NCI-H1417 treated with DMSO at 0.1 percent for 48 hours (cell line): ENCODE results near the gene KLHL42.
A peak's percentile ranks its signal among the peaks of the same experiment; 100 is the strongest.
"Not testable (repeated sequence)": the region's sequence is repeated elsewhere in the genome, so short reads cannot be mapped to it uniquely, and the experiment has no call there.

Experiments used
- DNase-seq: peaks from one replicate; lab custom pipeline; 2025; lab: John Stamatoyannopoulos, UW

Gene KLHL42

GRCh38 chr12:27779920-27780611, at the start of gene KLHL42, which contains the start of gene MANSC4:
Gene KLHL42, plus strand, starts transcription at chr12:27780233. Its CDS starts 98 bp downstream, at chr12:27780331.
Gene MANSC4, minus strand, starts transcription at chr12:27780236. Its CDS starts 8,960 bp downstream, at chr12:27771276.
- DNase-seq: peak; percentile 45

GRCh38 chr12:27732281-27732680, 47.8 kb upstream of the KLHL42 start:
- no peak for DNase-seq

GRCh38 chr12:27733052-27733656, 46.9 kb upstream of the KLHL42 start:
- no peak for DNase-seq

DNA sequence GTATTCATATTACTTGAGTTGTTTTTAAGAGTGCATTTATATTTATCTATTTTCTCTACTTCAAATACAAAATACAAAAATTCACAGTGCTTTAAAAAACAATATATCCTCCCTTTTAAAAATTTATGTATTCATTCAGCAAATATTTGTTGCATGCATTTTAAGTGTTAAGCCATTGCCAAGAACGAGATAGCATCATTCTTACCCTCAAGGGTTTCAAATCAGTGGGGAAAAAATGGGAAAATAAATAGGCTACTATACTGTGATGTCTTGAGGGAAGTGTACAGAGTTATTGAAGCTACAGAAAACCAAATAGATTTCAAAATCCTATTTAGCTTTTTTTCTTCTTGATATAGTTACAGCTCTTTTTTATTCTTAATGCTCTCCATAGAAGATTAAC, 46.2 kb upstream of the KLHL42 start:
- no peak for DNase-seq

GRCh38 chr12:27734321-27734720, 45.7 kb upstream of the KLHL42 start:
- not testable (repeated sequence) for DNase-seq

DNA sequence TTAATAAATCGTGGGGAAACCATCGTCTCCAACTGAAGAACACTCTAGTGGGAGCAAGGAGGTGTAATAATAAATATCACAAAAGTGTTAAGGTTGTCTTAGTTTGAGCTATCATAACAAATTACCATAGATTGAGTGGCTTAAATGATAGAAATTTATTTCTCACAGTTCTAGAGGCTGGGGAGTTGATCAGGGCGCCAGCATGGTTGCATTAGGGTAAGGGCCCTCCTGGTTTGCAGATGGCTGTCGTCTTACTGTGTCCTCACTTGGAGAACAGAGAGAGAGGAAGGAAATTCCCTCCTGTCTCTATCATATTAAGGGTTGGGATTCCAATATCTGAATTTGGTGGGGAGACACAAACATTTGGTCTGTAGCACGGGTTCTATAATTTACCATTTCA, 36.4 kb upstream of the KLHL42 start:
- DNase-seq: no peak

GRCh38 chr12:27745734-27746133, 34.3 kb upstream of the KLHL42 start:
- not testable (repeated sequence) for DNase-seq

DNA sequence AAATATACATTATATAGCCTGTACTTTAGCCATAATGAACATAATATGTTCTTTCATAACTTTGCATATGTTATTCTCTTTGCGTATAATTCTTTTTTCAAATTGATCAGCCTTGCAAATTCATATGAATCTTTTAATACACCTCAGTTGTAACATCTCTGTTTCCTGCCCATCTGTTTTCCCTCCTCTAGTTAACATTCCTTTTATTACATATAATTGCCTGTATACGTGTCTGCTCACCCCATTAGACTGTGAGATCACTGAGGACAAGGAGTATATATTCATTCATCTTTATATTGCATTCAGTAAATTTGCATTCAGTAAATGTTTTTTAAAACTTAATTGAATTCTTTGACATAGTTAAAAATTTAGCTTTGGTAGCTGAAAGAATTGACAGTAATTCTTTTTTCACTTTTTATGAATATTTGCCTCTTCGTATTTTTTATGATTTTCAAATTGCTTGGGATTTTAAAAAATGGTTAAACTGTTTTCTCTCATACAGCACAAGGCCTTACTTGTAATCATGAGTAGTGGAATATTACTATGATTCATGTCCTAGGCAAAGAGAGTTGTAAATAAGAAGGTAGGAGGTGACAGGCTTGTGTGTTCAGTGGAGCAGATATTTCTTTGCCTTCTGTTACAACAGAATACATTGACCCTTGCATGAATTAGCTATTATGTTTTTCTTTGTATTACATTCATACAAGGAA, 32.8 kb upstream of the KLHL42 start:
- no peak for DNase-seq

GRCh38 chr12:27751386-27752047, 28.5 kb upstream of the KLHL42 start:
- DNase-seq: no peak

GRCh38 chr12:27754795-27755194, 25.2 kb upstream of the KLHL42 start:
- no peak for DNase-seq

GRCh38 chr12:27756670-27757195, 23.3 kb upstream of the KLHL42 start:
- no peak for DNase-seq

DNA sequence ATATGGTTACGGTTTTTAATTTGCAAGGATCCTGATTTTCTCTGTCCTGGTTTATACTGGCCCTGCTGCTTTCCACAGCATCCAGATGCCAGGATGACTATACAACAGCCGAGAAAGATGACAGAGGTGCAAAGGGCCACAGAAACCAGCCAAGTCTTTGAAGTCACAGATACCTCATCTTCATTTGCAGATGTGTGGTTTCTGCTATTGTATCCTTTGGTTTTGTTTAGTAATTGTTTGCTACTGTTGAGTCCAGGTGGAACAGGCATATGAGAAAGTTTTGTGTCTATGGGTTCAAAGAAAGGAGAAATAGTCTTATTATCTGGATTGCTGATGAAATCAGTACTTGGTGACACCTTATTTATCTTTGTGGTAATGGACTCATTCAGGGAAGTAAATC, 17.3 kb upstream of the KLHL42 start:
- DNase-seq: no peak

DNA sequence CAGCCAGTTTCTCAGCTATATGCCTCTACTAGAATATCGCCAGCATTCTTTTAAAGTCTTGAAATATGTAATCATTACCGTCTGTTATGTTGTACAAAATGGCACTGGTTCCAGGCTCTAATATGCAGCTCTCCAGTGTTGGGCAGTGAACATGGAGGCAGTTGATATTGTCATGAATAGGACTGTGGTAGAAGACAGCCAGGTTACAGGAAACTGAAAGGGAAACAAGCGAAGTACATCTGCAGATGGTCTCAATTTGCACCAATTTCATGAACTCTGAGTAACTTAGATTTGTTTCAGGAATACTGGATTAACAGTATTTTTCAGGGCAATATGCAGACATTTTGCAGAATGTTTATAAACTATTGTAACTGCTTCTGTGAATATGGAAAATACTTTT, 13.4 kb upstream of the KLHL42 start:
- no peak for DNase-seq

- no peak for DNase-seq
Observed at GRCh38 chr12:27769142-27769673, 10.8 kb upstream of the KLHL42 start.

DNA sequence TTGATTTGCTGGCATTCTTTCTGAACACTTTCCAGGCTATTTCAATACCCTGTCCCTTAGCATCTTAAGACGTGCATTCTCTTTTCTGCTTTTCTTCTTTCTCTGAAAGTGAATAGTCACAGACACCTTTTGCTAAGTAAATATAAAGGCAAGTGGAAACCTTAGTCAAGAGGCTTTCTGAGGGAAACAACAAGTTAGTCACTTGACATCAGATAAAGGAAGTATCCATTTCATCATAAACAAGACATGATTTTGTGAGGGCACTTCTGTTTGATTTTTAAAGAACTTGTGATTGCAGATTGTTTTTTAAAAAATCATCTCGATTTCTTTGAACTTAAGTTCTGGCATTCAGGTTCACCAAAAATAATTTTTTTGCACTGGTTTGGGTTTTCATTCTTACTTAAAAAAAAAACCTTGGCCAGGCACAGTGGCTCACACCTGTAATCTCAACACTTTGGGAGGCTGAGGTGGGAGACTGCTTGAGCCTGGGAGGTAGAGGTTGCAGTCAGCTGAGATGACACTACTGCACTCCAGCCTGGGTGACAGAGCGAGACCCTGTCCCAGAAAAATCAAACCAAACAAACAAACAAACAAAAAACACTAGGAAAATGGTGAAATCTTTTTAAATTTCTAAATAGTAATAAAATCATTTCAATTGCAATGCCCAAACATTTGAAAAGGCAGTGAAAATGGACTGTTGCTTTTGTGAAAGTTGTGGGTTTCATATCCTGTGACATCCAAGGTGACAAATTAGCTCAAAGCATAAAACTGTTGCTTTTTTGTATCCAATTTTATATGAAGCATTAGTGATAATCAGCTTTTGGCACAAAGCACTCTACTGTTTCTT, 8.3 kb upstream of the KLHL42 start:
- no peak for DNase-seq

- no peak for DNase-seq
Observed at GRCh38 chr12:27772328-27773049, 7.5 kb upstream of the KLHL42 start.

DNA sequence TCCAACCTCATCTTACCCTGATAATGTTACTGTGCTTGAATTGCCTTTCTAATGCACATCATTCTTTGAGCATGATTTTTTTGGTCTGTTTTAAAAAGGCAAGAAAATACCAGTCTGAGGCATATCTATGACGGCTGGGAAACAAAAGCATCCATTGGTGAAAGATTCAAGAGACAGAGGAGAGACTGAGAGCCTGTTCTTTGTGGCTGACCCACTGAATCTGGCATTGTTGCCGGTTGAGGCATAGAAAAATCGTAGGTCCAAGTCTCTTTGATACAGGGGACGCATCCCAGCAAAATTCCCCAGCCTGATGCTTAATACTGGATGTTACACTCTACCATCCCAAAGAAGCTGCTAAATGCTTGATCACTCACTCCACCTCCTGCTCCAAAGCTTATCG, 2.9 kb upstream of the KLHL42 start:
- DNase-seq: no peak

DNA sequence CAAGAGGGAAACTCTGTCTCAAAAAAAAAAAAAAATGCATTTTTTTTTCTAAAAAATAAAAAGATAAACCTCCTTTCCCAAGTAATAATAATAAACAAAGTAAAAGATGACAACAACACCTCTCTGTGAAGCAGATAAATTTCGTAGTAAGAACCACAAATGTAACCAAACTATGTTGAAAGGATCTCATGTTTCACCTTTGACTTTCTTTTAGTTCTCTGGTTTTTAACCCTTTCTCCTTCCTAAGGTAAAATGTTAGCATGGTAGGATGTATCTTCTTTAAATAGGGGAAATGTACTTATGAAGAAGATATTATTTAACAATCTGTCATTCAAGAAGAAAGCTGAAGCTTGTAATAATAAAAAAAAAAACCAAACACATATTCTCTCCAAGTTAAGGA, 1.8 kb upstream of the KLHL42 start:
- no peak for DNase-seq

- peak; percentile 51 for DNase-seq
Observed at GRCh38 chr12:27779416-27779919, 565 bp upstream of the KLHL42 start.
